Measurements from ENCODE around the gene ENTPD1.
"Not testable (repeated sequence)": the region's sequence is repeated elsewhere in the genome, so short reads cannot be mapped to it uniquely, and the experiment has no call there.

ENTPD1 gene

DNA sequence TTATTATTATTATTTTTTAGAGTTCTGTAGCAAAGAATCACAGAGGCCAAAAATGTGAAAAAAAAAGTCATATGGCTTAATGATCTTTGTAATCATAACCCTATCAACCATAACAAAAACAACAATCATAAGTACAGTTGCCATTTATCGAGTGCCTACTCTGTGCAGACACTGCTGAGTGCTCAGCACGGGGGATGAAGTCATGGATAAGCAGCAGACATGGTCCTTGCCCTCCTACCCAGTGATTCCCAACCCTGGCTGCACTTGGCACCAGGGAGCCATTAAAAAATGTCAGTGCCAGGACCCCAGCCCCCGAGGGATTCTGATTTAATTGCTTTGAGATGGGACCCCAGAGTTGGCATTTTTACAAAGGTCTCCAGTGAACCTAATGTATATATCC lies 38.2 kb downstream of the ENTPD1 start:
- no peak for DNase-seq (ENCODE audit: low spot score)

DNA sequence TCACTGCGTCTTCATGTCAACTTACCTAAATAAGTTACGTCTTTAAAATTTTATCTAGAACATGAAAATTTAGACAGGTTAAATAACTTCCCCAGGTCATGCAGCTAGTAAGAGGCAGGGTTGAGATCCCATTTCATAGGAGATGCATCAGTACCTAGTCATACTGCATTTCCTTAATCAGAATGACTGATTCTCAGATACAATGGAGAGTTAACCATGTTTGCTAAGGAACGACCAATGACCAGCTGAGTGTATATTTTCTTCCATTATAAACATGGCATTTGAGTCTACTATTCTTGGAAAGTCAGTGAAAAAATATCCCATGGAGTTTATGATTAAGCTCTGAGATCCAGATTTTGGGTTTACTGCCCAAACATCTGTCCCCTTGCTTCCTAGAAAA lies 39.6 kb downstream of the ENTPD1 start:
- DNase-seq (ENCODE audit: low spot score) = no peak

DNA sequence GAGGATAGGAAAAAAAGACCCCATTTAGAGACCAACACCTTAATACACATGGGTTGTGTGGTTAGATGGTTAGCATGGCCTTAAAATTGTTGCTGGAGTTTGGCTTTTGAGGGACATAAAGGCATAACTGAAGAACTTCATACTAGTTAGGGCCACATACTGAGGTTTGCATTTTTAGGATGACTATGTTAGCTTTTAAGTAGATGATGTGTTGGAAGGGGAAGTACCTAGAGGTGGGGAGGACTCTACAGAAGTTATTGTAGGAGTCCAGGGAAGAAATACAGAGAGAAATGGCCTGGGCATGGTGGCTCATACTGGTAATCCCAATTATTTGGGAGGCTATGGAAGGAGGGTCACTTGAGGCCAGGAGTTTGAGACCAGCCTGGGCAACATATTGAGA lies 40.5 kb downstream of the ENTPD1 start:
- DNase-seq (ENCODE audit: low spot score) = no peak

- DNase-seq (ENCODE audit: low spot score) = no peak
Observed at GRCh38 chr10:95798096-95798855, 42.3 kb downstream of the ENTPD1 start.

- DNase-seq (ENCODE audit: low spot score) = not testable (repeated sequence)
Observed at GRCh38 chr10:95800286-95800685, 44.3 kb downstream of the ENTPD1 start.

DNA sequence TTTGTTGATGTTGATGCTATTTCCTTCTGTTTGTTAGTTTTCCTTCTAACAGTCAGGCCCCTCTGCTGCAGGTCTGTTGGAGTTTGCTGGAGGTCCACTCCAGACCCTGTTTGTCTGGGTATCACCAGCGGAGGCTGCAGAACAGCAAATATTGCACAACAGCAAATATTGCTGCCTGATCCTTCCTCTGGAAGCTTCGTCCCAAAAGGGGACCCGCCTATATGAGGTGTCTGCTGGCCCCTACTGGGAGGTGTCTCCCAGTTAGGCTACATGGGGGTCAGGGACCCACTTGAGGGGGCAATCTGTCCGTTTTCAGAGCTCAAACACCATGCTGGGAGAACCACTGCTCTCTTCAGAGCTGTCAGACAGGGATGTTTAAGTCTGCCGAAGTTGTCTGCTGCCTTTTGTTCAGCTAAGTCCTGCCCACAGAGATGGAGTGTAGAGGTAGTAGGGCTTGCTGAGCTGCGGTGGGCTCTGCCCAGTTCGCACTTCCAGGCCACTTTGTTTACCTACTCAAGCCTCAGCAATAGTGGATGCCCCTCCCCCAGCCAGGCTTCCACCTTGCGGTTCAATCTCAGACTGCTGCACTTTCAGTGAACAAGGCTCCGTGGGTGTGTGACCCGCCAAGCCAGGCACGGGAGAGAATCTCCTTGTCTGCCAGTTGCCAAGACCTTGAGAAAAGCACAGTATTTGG lies 50.9 kb downstream of the ENTPD1 start:
- not testable (repeated sequence) for DNase-seq (ENCODE audit: low spot score)

DNA sequence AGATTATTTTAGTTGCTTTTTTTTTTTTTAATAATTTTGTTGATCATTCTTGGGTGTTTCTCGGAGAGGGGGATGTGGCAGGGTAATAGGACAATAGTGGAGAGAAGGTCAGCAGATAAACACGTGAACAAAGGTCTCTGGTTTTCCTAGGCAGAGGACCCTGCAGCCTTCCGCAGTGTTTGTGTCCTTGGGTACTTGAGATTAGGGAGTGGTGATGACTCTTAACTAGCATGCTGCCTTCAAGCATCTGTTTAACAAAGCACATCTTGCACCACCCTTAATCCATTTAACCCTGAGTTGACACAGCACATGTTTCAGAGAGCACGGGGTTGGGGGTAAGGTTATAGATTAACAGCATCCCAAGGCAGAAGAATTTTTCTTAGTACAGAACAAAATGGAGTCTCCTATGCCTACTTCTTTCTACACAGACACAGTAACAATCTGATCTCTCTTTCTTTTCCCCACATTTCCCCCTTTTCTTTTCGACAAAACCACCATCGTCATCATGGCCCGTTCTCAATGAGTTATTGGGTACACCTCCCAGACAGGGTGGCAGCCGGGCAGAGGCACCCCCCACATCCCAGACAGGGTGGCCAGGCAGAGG lies 52.8 kb downstream of the ENTPD1 start:
- not testable (repeated sequence) for DNase-seq (ENCODE audit: low spot score)

DNA sequence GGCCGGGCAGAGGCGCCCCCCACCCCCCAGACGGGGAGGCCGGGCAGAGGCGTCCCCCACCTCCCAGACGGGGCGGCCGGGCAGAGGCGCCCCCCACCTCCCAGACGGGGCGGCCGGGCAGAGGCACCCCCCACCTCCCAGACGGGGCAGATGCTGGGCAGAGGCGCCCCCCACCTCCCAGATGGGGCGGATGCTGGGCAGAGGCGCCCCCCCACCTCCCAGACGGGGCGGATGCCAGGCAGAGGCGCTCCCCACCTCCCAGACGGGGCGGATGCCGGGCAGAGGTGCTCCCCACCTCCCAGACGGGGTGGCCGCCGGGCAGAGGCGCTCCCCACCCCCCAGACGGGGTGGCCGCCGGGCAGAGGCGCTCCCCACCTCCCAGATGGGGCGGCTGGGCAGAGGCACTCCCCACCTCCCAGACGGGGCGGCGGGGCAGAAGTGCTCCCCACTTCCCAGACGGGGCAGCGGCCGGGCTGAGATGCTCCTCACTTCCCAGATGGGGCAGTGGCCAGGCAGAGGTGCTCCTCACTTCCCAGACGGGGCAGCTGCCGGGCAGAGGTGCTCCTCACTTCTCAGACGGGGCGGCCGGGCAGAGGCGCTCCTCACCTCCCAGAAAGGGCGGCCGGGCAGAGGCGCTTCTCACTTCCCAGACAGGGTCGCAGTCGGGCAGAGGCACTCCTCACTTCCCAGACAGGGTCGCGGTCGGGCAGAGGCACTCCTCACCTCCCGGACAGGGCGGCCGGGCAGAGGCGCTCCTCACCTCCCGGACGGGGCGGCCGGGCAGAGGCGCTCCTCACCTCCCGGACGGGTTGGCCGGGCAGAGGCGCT lies 53.6 kb downstream of the ENTPD1 start:
- no peak for DNase-seq (ENCODE audit: low spot score)

GRCh38 chr10:95810198-95810976 lies 54.4 kb downstream of the ENTPD1 start:
- no peak for DNase-seq (ENCODE audit: low spot score)

DNA sequence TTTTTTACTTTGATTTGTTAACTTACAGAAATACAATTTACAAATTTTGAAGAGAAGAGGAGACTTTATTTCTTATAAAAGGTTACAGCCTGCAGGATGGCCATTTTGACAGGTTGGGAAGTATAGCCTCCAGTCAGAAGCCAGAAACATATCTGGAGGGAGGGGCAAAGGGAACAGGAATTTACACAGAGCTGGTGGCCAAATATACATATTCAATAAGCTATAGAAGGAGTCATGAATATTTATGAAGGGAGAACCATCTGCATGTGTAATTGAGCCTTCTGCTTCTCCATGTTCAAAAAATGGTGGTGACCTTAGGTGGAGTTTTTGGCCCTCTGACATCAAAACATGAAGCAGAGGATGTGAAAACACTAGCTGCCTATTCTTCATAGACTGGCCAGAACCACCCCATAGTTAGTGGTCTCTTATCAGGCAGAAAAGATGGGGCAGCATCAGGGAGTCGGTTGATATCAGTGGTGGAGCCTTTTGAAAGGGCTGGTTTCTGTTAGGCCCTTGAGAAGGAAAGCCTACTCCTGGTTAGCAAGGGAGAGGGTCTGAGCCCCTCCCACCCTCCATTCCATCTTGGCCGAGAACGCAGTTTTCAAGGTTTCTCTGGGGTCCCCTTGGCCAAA lies 57.2 kb downstream of the ENTPD1 start:
- DNase-seq (ENCODE audit: low spot score) = no peak

DNA sequence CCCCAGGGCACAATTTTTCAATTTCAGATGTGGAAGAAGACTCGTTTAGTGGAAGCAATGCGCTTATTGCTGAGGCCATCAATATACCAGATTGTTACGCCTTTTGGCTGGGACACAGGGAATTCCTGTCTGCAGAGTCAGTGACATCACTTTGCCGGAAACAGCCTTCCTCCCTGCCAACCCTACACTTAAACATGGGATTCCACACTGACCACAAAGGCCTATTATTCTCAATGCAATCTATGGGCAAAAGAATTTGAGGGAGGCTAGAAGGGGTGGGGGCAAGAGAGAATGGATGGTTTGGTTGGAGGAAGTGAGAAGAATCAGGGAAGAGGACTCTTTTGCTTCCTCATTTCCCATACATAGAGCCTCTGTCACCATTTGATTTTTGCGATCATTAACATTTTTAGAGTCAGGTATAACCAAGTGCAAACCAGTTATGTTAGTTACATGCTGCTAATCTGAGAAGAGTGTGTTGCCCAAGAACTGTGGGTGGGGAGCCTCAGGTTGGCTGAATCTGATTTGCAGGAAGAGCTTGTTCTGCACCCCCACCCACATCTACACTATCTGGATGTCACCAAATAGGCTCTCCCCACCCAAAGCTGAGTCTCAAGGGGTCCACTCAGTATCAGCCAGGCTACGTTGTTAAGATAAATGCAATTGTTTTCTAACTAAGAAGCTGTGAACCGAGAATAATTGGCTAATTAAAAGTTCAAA lies 58.2 kb downstream of the ENTPD1 start:
- peak; percentile 85 for DNase-seq (ENCODE audit: low spot score)

DNA sequence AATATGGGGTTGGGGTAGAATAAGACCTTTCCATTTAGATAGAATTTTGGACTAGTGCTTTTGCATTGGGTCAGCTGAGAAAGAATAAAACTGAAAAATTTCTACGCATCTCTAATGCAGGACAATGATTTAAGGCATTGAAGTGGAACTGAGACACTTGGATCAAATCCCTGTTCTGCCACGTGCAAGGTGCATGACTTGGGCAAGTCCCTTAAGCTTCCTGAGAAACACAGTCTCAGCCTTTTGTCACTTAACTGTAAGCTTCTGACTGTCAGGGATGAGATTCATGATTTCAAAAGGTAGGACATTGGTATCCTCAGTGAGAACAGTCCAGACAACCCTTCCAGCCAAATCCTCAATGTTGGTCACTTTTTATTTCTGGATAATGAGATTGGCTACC lies 59.2 kb downstream of the ENTPD1 start:
- no peak for DNase-seq (ENCODE audit: low spot score)

- DNase-seq (ENCODE audit: low spot score) = no peak
Observed at GRCh38 chr10:95815701-95816240, 59.8 kb downstream of the ENTPD1 start.

- DNase-seq (ENCODE audit: low spot score) = no peak
Observed at GRCh38 chr10:95818010-95818409, 62.0 kb downstream of the ENTPD1 start.

DNA sequence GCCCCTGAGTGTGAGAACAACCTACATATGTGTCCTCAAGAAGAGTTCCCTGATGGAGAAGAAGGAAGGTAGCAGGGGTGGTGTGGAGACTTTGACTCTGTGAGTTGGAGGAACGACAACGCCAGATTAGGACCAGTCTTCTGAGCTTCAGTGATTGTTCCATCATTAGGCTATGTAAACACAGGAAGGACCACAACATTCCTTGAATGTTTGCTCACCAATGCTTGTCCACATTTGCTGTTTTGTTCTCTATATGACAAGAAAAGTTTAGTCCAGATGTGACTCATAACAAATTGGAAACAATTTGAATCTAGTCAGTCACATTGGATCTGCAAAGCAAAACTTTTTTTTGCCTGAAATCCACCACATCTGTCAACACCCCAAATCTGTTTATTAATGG lies 62.7 kb downstream of the ENTPD1 start:
- DNase-seq (ENCODE audit: low spot score) = peak; percentile 68

GRCh38 chr10:95819620-95820329 lies 63.8 kb downstream of the ENTPD1 start:
- DNase-seq (ENCODE audit: low spot score) = no peak

DNA sequence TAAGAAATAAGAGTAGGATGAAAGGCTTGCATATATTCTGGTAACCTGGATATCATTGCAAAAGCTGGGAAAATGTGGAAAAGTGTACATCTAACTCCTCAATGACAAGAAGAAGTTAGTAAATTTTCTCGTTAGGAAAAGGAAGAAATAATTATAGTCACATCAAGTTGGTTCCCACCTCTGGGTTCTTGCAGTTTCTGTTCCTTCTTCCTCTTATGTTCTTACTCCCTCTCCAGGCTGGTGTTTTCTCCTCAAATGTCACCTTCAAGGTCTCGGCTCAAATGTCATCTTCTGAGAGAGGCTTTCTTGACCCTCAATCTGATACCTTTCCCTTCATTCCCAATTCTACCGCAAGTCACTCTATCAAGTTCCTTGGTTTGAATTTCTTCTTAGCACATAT lies 64.4 kb downstream of the ENTPD1 start:
- no peak for DNase-seq (ENCODE audit: low spot score)

- no peak for DNase-seq (ENCODE audit: low spot score)
Observed at GRCh38 chr10:95821720-95822119, 65.8 kb downstream of the ENTPD1 start.

- no peak for DNase-seq (ENCODE audit: low spot score)
Observed at GRCh38 chr10:95830044-95830443, 74.1 kb downstream of the ENTPD1 start.

Measured in AG08396 (cell line).